Astrocyte (in vitro differentiated cells and primary cell): ENCODE data around the gene CPLX1.
"Not testable (repeated sequence)": the region's sequence is repeated elsewhere in the genome, so short reads cannot be mapped to it uniquely, and the experiment has no call there.

Source experiments
- EZH2 ChIP-seq: IDR thresholded peaks from 2 replicates; pipeline ENCODE4 v1.6.1; 2012; ENCODE audit warnings: mild to moderate bottlenecking, low read length, inconsistent platforms; ENCODE audit not compliant: insufficient read depth
- TF ChIP-seq, protein P1 (sequence below): IDR thresholded peaks from 2 replicates; pipeline ENCODE4 v1.5.1; 2011; ENCODE audit warnings: low read depth, mild to moderate bottlenecking, inconsistent platforms, low read length, moderate library complexity; ENCODE audit not compliant: insufficient read depth

GRCh38 chr4:759810-760209 is 66.1 kb downstream of the CPLX1 start:
- TF ChIP-seq, protein P1, sequence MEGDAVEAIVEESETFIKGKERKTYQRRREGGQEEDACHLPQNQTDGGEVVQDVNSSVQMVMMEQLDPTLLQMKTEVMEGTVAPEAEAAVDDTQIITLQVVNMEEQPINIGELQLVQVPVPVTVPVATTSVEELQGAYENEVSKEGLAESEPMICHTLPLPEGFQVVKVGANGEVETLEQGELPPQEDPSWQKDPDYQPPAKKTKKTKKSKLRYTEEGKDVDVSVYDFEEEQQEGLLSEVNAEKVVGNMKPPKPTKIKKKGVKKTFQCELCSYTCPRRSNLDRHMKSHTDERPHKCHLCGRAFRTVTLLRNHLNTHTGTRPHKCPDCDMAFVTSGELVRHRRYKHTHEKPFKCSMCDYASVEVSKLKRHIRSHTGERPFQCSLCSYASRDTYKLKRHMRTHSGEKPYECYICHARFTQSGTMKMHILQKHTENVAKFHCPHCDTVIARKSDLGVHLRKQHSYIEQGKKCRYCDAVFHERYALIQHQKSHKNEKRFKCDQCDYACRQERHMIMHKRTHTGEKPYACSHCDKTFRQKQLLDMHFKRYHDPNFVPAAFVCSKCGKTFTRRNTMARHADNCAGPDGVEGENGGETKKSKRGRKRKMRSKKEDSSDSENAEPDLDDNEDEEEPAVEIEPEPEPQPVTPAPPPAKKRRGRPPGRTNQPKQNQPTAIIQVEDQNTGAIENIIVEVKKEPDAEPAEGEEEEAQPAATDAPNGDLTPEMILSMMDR = not testable (repeated sequence)
- TF ChIP-seq EZH2 = not testable (repeated sequence)
